K562 (cell line): ENCODE measurements around the gene CFAP221. TPM values are rescaled to one million over a fixed set of nuclear protein-coding genes. Genes with fewer than 3 reads are reported as not detected.

Source experiments
- ATAC-seq: fragments of 200-7000 bp; cut with Tn5 transposase; 3 replicates; pipeline ENCODE4 v1.9.1; 2020; ENCODE audit warnings: moderate library complexity
- BruUV-seq: library from RNA; stranded (reverse); fragments of 400-500 nt; replicated peaks from 2 replicates; lab custom pipeline; 2021; lab: Mats Ljungman, UMichigan
- CTCF ChIA-PET: fragments of 300-600 bp; formaldehyde crosslinking; extraction: SDS; loops from one replicate; lab custom pipeline; 2021; ENCODE audit warnings: low intra/inter-chr PET ratio; lab: Yijun Ruan, JAX
- POLR2A ChIA-PET: fragments of 300-600, 350-650 bp; sonication (Branson Sonifier 250); formaldehyde crosslinking; extraction: SDS; loops from one replicate; lab custom pipeline; 2021; ENCODE audit warnings: antibody characterized with exemption, inconsistent platforms; lab: Yijun Ruan, JAX
- DNase-seq, 4 experiments: peaks; one replicate each; pipeline versions ENCODE4 v3.0.0 to v3.0.0-alpha.2; 2011 to 2018; ENCODE audit warnings: low spot score in 3 of 4, mixed read lengths in 3 of 4; ENCODE audit errors: extremely low read depth in 1 of 4
- FAIRE-seq: peaks from 2 replicates; lab custom pipeline; 2011; peaks lifted over from hg19 to GRCh38; lab: Jason Lieb, UNC
- H2AFZ ChIP-seq: 2 replicates; pipeline ENCODE4 v1.6.0; 2011; ENCODE audit warnings: low read depth, low read length, control low read depth, inconsistent platforms
- H3K27ac ChIP-seq: fragments of 200-600 bp; 3 replicates; pipeline ENCODE4 v1.8.0; 2011; ENCODE audit warnings: low read depth, mild to moderate bottlenecking, control low read depth, inconsistent platforms, low read length, moderate library complexity, mixed read lengths; ENCODE audit errors: extremely low read depth
- H3K27me3 ChIP-seq, 2 experiments: fragments of 300-600 bp in 1 of 2; 2 replicates in 1 of 2; 3 replicates in 1 of 2; pipeline versions ENCODE4 v1.6.0 to v1.8.0; 2011; ENCODE audit warnings: inconsistent platforms in 2 of 2, low read length in 2 of 2, mild to moderate bottlenecking in 1 of 2, mixed read lengths in 1 of 2, moderate library complexity in 1 of 2; ENCODE audit not compliant: control insufficient read depth in 2 of 2, insufficient read depth in 2 of 2
- H3K36me3 ChIP-seq: fragments of 300-600 bp; 3 replicates; pipeline ENCODE4 v1.8.0; 2011; ENCODE audit warnings: mild to moderate bottlenecking, low read length, inconsistent platforms; ENCODE audit not compliant: control insufficient read depth, insufficient read depth
- H3K4me1 ChIP-seq, 2 experiments: fragments of 200-600 bp in 1 of 2; replicated peaks in 1 of 2; 2 replicates in 1 of 2; 3 replicates in 1 of 2; pipeline versions ENCODE4 v1.5.1 to v1.8.0; 2011; ENCODE audit warnings: inconsistent platforms in 2 of 2, low read length in 2 of 2, mild to moderate bottlenecking in 1 of 2, mixed read lengths in 1 of 2, moderate library complexity in 1 of 2; ENCODE audit not compliant: control insufficient read depth in 2 of 2, insufficient read depth in 2 of 2
- H3K4me2 ChIP-seq: 2 replicates; pipeline ENCODE4 v1.6.1; 2011; ENCODE audit warnings: low read length, control low read depth, inconsistent platforms, mixed read lengths; ENCODE audit not compliant: insufficient read depth
- H3K4me3 ChIP-seq: fragments of 200-600 bp; sonication (generic), shearing (Covaris generic); 2 replicates; pipeline ENCODE4 v1.5.1; 2016; ENCODE audit warnings: control low read depth, inconsistent platforms
- H3K79me2 ChIP-seq: fragments of 200-600 bp; 3 replicates; pipeline ENCODE4 v1.8.0; 2011; ENCODE audit warnings: low read length, inconsistent platforms; ENCODE audit not compliant: control insufficient read depth, insufficient read depth
- H3K9ac ChIP-seq, 2 experiments: 2 replicates each; pipeline versions ENCODE4 v1.6.0 to v1.6.1; 2011; ENCODE audit warnings: low read depth in 2 of 2, low read length in 2 of 2, control low read depth in 1 of 2, inconsistent platforms in 1 of 2, mild to moderate bottlenecking in 1 of 2, mixed read lengths in 1 of 2; ENCODE audit not compliant: insufficient read depth in 1 of 2
- H3K9me1 ChIP-seq: one replicate; pipeline ENCODE4 v1.6.0; 2011; ENCODE audit warnings: inconsistent platforms, mild to moderate bottlenecking, low read length, moderate library complexity; ENCODE audit not compliant: control insufficient read depth, insufficient read depth
- H3K9me3 ChIP-seq: replicated peaks from 2 replicates; pipeline ENCODE4 v1.5.1; 2011; ENCODE audit warnings: low read depth, low read length, inconsistent platforms; ENCODE audit not compliant: control insufficient read depth, insufficient read depth
- H4K20me1 ChIP-seq: replicated peaks from 2 replicates; pipeline ENCODE4 v1.6.1; 2011; ENCODE audit warnings: low read length, inconsistent platforms, mixed read lengths; ENCODE audit not compliant: control insufficient read depth, insufficient read depth
- CHD1 ChIP-seq: fragments of 200-600 bp; sonication (generic); IDR thresholded peaks from one replicate; pipeline ENCODE4 v1.6.1; 2012; ENCODE audit warnings: mild to moderate bottlenecking, moderate library complexity, low read length, inconsistent platforms
- CTCFL ChIP-seq: IDR thresholded peaks from 2 replicates; pipeline ENCODE4 v1.6.1; 2011; ENCODE audit warnings: borderline replicate concordance, low read depth, mild to moderate bottlenecking, moderate library complexity, low read length; ENCODE audit not compliant: insufficient read depth, poor library complexity, severe bottlenecking
- ELF2 ChIP-seq: fragments of 250-450 bp; sonication (Bioruptor Pico); IDR thresholded peaks from 2 replicates; pipeline ENCODE4 v1.5.0; 2021; ENCODE audit warnings: mild to moderate bottlenecking
- EP400 ChIP-seq: fragments of 450-650 bp; IDR thresholded peaks from 2 replicates; pipeline ENCODE4 v1.6.1; 2017; ENCODE audit warnings: antibody characterized with exemption, mild to moderate bottlenecking, moderate library complexity
- ETV1 ChIP-seq: fragments of 450-650 bp; conservative IDR thresholded peaks from 2 replicates; pipeline ENCODE4 v1.6.1; 2016; ENCODE audit warnings: missing genetic modification characterization, control low read depth, low read depth, missing compliant biosample characterization
- PCBP2 ChIP-seq: fragments of 200-400 bp; formaldehyde crosslinking; IDR thresholded peaks from 2 replicates; pipeline ENCODE4 v1.6.1; 2018; ENCODE audit warnings: low read length, low read depth, mild to moderate bottlenecking, moderate library complexity; ENCODE audit not compliant: poor library complexity, severe bottlenecking
- SETDB1 ChIP-seq: IDR thresholded peaks from one replicate; pipeline ENCODE4 v1.6.1; 2012; ENCODE audit warnings: low read length, control low read depth, inconsistent platforms
- SREBF1 ChIP-seq: fragments of 150-350 bp; IDR thresholded peaks from 2 replicates; pipeline ENCODE4 v1.6.1; 2014; ENCODE audit warnings: antibody characterized with exemption, low read depth, low read length, borderline replicate concordance
- TAL1 ChIP-seq: fragments of 450-650 bp; IDR thresholded peaks from 2 replicates; pipeline ENCODE4 v1.6.1; 2016; ENCODE audit warnings: mild to moderate bottlenecking
- TBP ChIP-seq: optimal IDR thresholded peaks from 2 replicates; pipeline ENCODE3; 2011; ENCODE audit warnings: low read depth, low read length, improper control_type of control experiment
- VEZF1 ChIP-seq: fragments of 200-800 bp; sonication (Bioruptor generic); IDR thresholded peaks from 2 replicates; pipeline ENCODE4 v1.6.1; 2017; ENCODE audit warnings: missing genetic modification characterization, missing compliant biosample characterization
- ZEB2 ChIP-seq: fragments of 450-650 bp; IDR thresholded peaks from 2 replicates; pipeline ENCODE4 v1.6.1; 2016
- ZNF239 ChIP-seq: fragments of 250-450 bp; sonication (Bioruptor Pico); IDR thresholded peaks from 2 replicates; pipeline ENCODE4 v1.4.0; 2020; ENCODE audit warnings: mild to moderate bottlenecking
- WGBS: fragments of 100-300 bp; shearing (Covaris generic); methylation state at CpG from one replicate; pipeline ENCODE4 v1.1.6; 2016; ENCODE audit warnings: low coverage, mixed read lengths; ENCODE audit not compliant: insufficient coverage; ENCODE audit errors: missing lambda C conversion rate; 5-methylcytosine and 5-hydroxymethylcytosine counted together
- in situ Hi-C: fragments of 300-500 bp; cut with MboI; formaldehyde crosslinking; loops from 4 replicates; pipeline ENCODE4 v1.15.0; 2018; ENCODE audit warnings: inconsistent platforms, mixed read lengths
- intact Hi-C: fragments of 100-400 bp; cut with micrococcal nuclease; formaldehyde crosslinking; loops from 2 replicates; pipeline ENCODE4 v1.14.2; 2022
- polyA plus RNA-seq, 8 experiments: library from polyadenylated mRNA; depleted of rRNA in 4 of 8; stranded (reverse) in 5 of 8; unstranded in 3 of 8; fragments of >200 nt; fragmentation: Nextera tagmentation in 2 of 8; fragmentation: Illumina TruSeq in 1 of 8; extraction: Ambion mirVana in 2 of 8; extraction: Trizol in 1 of 8; gene quantifications; 2 replicates each; pipeline versions ENCODE4 v1.2.1 to v1.2.3, GENCODE V29; 2011 to 2014; ENCODE audit warnings: inconsistent platforms in 1 of 8, missing spikeins in 1 of 8
- total RNA-seq, 7 experiments: library from RNA; depleted of rRNA in 6 of 7; stranded (reverse); fragments of >200 nt in 6 of 7; fragmentation: Illumina TruSeq in 2 of 7; extraction: Trizol in 2 of 7; gene quantifications; 2 replicates each; pipeline versions ENCODE4 v1.2.1 to v1.2.3, GENCODE V29; 2011 to 2021; ENCODE audit warnings: low replicate concordance in 1 of 7
- TF ChIP-seq, protein P1 (sequence below): sonication (generic); formaldehyde crosslinking; IDR thresholded peaks from 2 replicates; pipeline ENCODE4 v1.8.0; 2022; ENCODE audit warnings: missing genetic modification reagents, mild to moderate bottlenecking, borderline replicate concordance
- TF ChIP-seq, protein P2 (sequence below): fragments of 250-450 bp; sonication (Bioruptor Pico); IDR thresholded peaks from 2 replicates; pipeline ENCODE4 v1.5.0; 2020; ENCODE audit warnings: mild to moderate bottlenecking

CFAP221 gene
- total and polyA plus RNA-seq, 9 of the 15 experiments (the other 6 are each of a cell fraction or from before 2014, with no cell fraction given), result 0.09 to 1.4 (median 0.65) TPM

- no peak for TF ChIP-seq VEZF1 (CRISPR knock-in tag)
- TF ChIP-seq, protein P1, sequence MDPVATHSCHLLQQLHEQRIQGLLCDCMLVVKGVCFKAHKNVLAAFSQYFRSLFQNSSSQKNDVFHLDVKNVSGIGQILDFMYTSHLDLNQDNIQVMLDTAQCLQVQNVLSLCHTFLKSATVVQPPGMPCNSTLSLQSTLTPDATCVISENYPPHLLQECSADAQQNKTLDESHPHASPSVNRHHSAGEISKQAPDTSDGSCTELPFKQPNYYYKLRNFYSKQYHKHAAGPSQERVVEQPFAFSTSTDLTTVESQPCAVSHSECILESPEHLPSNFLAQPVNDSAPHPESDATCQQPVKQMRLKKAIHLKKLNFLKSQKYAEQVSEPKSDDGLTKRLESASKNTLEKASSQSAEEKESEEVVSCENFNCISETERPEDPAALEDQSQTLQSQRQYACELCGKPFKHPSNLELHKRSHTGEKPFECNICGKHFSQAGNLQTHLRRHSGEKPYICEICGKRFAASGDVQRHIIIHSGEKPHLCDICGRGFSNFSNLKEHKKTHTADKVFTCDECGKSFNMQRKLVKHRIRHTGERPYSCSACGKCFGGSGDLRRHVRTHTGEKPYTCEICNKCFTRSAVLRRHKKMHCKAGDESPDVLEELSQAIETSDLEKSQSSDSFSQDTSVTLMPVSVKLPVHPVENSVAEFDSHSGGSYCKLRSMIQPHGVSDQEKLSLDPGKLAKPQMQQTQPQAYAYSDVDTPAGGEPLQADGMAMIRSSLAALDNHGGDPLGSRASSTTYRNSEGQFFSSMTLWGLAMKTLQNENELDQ (CRISPR knock-in tag), result no peak
- no peak for TF ChIP-seq ETV1 (tag)
- no peak for TF ChIP-seq PCBP2
- no peak for TF ChIP-seq SETDB1
- no peak for TF ChIP-seq ZNF239 (CRISPR knock-in tag)
- TF ChIP-seq ZEB2, result no peak
Observed at GRCh38 chr2:119550346-119550745, 6.1 kb downstream of the CFAP221 start (continued).

GRCh38 chr2:119550856-119551255, 6.6 kb downstream of the CFAP221 start:
- H3K36me3 ChIP-seq, result no peaks in the 10 kb centered on the region
- no peaks in the 10 kb centered on the region for H3K9me1 ChIP-seq
- H3K4me3 ChIP-seq, result no peak overlapping the region
- no TSS peak for BruUV-seq
- H4K20me1 ChIP-seq, result no peaks in the 10 kb centered on the region
- ChIA-PET CTCF (no interaction called here), POLR2A (interaction anchor here (0.7 to 1.1 kb wide), 2 partner anchors 10 kb away, joined by 3 to 4 read pairs; no protein-coding TSS in a partner anchor)
- in situ Hi-C loops (no loop called here), intact Hi-C loops (no loop called here)
- FAIRE-seq (no peak), ATAC-seq (no peak), DNase-seq (no peak)
- H3K4me2 ChIP-seq, result no peak overlapping the region
- H3K27me3 ChIP-seq, result no peaks in the 10 kb centered on the region
- no peak overlapping the region for H3K9ac ChIP-seq
- no peaks in the 10 kb centered on the region for H3K79me2 ChIP-seq
- H3K9me3 ChIP-seq, result no peaks in the 10 kb centered on the region
- peaks cover 6 to 11% of the 10 kb centered on the region in 2 experiments for H3K4me1 ChIP-seq
- 50% methylated on average over 1 of the region's 1 CpG for WGBS
- H3K27ac ChIP-seq, result no peak overlapping the region
- H2AFZ ChIP-seq, result no peak overlapping the region
- TF ChIP-seq TBP, result no peak
- TF ChIP-seq ELF2 (CRISPR knock-in tag), result no peak
- no peak for TF ChIP-seq TAL1
- TF ChIP-seq SREBF1, result no peak
- TF ChIP-seq EP400, result no peak
- TF ChIP-seq CHD1, result no peak
- TF ChIP-seq, protein P2, sequence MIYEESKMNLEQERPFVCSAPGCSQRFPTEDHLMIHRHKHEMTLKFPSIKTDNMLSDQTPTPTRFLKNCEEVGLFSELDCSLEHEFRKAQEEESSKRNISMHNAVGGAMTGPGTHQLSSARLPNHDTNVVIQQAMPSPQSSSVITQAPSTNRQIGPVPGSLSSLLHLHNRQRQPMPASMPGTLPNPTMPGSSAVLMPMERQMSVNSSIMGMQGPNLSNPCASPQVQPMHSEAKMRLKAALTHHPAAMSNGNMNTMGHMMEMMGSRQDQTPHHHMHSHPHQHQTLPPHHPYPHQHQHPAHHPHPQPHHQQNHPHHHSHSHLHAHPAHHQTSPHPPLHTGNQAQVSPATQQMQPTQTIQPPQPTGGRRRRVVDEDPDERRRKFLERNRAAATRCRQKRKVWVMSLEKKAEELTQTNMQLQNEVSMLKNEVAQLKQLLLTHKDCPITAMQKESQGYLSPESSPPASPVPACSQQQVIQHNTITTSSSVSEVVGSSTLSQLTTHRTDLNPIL (CRISPR knock-in tag), result no peak
- no peak for TF ChIP-seq CTCFL
